Esophagus muscularis mucosa (tissue), 4 donors: ENCODE data around the gene TSPOAP1. TPM values are rescaled to one million over a fixed set of nuclear protein-coding genes. Genes with fewer than 3 reads are reported as not detected.

ENCODE experiments used
- DNase-seq: peaks from one replicate; pipeline ENCODE4 v3.0.0-alpha.2; 2017; ENCODE audit errors: extremely low spot score
- H3K27ac ChIP-seq, 4 donors: fragments of 200-600 bp; sonication (generic); replicated peaks in 1 of 4; 1 replicate in 3 of 4; 2 replicates in 1 of 4; pipeline ENCODE4 v1.5.1; 2016 to 2019; ENCODE audit warnings: mild to moderate bottlenecking in 1 of 4
- H3K27me3 ChIP-seq, 4 donors: fragments of 200-600 bp; sonication (generic); one replicate each; pipeline versions ENCODE4 v1.5.1 to v1.6.0; 2016 to 2019
- H3K36me3 ChIP-seq, 4 donors: fragments of 200-600 bp; sonication (generic); one replicate each; pipeline ENCODE4 v1.5.1; 2016 to 2019
- H3K4me1 ChIP-seq, 4 donors: fragments of 200-600 bp; sonication (generic); one replicate each; pipeline ENCODE4 v1.5.1; 2016 to 2019
- H3K4me3 ChIP-seq, 4 donors: fragments of 200-600 bp; sonication (generic); 1 replicate in 2 of 4; 2 replicates in 2 of 4; pipeline ENCODE4 v1.5.1; 2016 to 2019; ENCODE audit warnings: mild to moderate bottlenecking in 4 of 4, moderate library complexity in 1 of 4
- H3K9me3 ChIP-seq, 4 donors: fragments of 200-600 bp; sonication (generic); 1 replicate in 3 of 4; 2 replicates in 1 of 4; pipeline ENCODE4 v1.5.1; 2016 to 2019
- EP300 ChIP-seq: sonication (generic); formaldehyde crosslinking; IDR thresholded peaks from one replicate; pipeline ENCODE4 v1.6.1; 2017; ENCODE audit warnings: antibody characterized with exemption
- POLR2A ChIP-seq: fragments of 450-650 bp; IDR thresholded peaks from one replicate; pipeline ENCODE4 v1.6.1; 2017; ENCODE audit warnings: antibody characterized with exemption, moderate library complexity, mild to moderate bottlenecking, low read depth
- POLR2AphosphoS5 ChIP-seq, 2 donors: sonication (generic); formaldehyde crosslinking; IDR thresholded peaks; one replicate each; pipeline ENCODE4 v1.6.1; 2017; ENCODE audit warnings: antibody characterized with exemption in 2 of 2
- WGBS: methylation state at CpG from one replicate; pipeline ENCODE4 v1.1.5; 2018; 5-methylcytosine and 5-hydroxymethylcytosine counted together
- intact Hi-C: fragments of 100-400 bp; cut with DNase I; formaldehyde crosslinking; loops from one replicate; pipeline ENCODE4 v1.15.1; 2023
- total RNA-seq, 4 donors: library from RNA; depleted of rRNA; stranded (reverse); fragments of >200 nt; gene quantifications; one replicate each; pipeline versions ENCODE4 v1.1.0 to v1.2.1, GENCODE V29; 2016
- TF ChIP-seq, protein P1 (sequence below), 3 experiments: fragments of 200-600 bp in 2 of 3; fragments of 450-650 bp in 1 of 3; sonication (generic) in 2 of 3; IDR thresholded peaks; one replicate each; pipeline ENCODE4 v1.5.1; 2017 to 2019; ENCODE audit warnings: antibody characterized with exemption in 3 of 3, mild to moderate bottlenecking in 2 of 3, moderate library complexity in 1 of 3

The TSPOAP1 gene
- total RNA-seq, 4 donors from 2014 or later, result 10.0 to 19.0 (median 16.0) TPM

DNA sequence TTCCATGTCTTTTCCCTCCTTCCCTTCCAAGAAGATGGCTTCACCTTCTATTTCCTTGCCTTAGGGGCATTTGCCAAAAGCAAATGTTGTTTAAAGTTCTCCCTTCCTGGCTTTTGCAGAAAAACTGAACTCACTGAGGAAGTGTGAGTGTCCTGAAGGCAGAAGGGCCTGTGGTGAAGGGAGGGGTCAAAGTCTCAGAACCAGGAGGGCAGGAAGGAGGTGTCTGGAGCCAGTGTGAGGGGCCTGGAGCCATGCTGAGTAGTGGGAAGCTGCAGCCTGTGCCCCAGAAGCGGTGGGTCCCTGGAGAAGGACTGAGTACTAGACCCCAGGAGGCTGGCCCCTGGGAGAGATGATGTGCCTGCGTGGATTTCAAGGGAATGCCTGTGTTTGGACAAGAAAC is 47.2 kb upstream of the TSPOAP1 start:
- no peaks in the 10 kb centered on the region for H3K27me3 ChIP-seq
- H3K9me3 ChIP-seq, result no peaks in the 10 kb centered on the region
- H3K4me1 ChIP-seq, result no peaks in the 10 kb centered on the region
- TF ChIP-seq POLR2AphosphoS5 (IDR thresholded peaks at IDR 0.05) (no peak), POLR2A (no peak), EP300 (no peak)
- TF ChIP-seq, protein P1, sequence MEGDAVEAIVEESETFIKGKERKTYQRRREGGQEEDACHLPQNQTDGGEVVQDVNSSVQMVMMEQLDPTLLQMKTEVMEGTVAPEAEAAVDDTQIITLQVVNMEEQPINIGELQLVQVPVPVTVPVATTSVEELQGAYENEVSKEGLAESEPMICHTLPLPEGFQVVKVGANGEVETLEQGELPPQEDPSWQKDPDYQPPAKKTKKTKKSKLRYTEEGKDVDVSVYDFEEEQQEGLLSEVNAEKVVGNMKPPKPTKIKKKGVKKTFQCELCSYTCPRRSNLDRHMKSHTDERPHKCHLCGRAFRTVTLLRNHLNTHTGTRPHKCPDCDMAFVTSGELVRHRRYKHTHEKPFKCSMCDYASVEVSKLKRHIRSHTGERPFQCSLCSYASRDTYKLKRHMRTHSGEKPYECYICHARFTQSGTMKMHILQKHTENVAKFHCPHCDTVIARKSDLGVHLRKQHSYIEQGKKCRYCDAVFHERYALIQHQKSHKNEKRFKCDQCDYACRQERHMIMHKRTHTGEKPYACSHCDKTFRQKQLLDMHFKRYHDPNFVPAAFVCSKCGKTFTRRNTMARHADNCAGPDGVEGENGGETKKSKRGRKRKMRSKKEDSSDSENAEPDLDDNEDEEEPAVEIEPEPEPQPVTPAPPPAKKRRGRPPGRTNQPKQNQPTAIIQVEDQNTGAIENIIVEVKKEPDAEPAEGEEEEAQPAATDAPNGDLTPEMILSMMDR (IDR thresholded peaks at IDR 0.05), result no peak
- 67% methylated on average over 2 of the region's 2 CpGs for WGBS
- H3K27ac ChIP-seq, result no peak overlapping the region
- no peaks in the 10 kb centered on the region for H3K36me3 ChIP-seq
- DNase-seq, result no peak
- intact Hi-C loops, result no loop called here
- no peak overlapping the region for H3K4me3 ChIP-seq

DNA sequence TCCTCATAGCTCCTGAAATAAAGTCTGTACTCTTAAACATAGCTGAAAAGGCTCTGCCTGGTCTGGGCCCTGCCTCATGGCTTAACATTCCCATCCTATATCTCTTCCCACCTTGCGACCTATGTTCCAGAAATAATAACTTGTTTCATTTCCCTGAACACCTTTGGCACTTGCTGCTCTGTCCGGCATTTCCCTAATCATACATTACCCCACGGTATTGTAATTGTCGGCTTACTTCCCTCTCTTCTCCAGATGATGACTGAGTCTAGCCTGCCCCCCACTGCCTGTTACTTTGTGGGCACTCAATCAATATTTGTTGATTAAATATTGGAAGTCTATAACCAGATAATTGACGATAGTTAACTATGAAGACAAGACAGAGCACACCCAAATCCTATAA is 46.7 kb upstream of the TSPOAP1 start:
- H3K9me3 ChIP-seq, result no peaks in the 10 kb centered on the region
- intact Hi-C loops, result no loop called here
- H3K36me3 ChIP-seq, result no peaks in the 10 kb centered on the region
- WGBS, result 70% methylated on average over 5 of the region's 5 CpGs
- no peak overlapping the region for H3K27ac ChIP-seq
- no peak for DNase-seq
- no peaks in the 10 kb centered on the region for H3K4me1 ChIP-seq
- H3K27me3 ChIP-seq, result no peaks in the 10 kb centered on the region
- no peak overlapping the region for H3K4me3 ChIP-seq
- no peak for TF ChIP-seq POLR2A
- TF ChIP-seq, protein P1 (IDR thresholded peaks at IDR 0.05), result no peak
- TF ChIP-seq EP300, result no peak
- no peak for TF ChIP-seq POLR2AphosphoS5 (IDR thresholded peaks at IDR 0.05)

DNA sequence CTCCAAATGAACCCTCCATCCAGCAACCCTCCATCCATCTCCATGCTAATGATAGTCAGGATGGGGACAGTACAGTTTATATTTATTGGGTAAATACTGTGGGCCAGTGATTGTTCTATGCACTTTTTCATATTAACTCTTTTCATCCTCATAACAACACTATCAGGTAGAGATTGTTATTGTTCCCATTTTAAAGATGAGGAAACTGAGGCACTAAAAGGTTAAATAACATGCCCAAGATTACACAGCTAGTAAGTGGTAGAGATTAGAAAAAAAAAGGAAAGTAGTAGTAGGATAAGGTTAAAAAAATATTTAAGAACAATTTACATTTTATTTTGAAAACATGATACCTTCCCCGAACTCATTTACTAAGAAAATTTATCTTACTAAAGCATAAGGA is 45.3 kb upstream of the TSPOAP1 start:
- H3K4me3 ChIP-seq, result no peak overlapping the region
- H3K9me3 ChIP-seq, result no peaks in the 10 kb centered on the region
- no peaks in the 10 kb centered on the region for H3K27me3 ChIP-seq
- no peaks in the 10 kb centered on the region for H3K36me3 ChIP-seq
- WGBS, result 85% methylated on average over 1 of the region's 1 CpG
- H3K27ac ChIP-seq, result no peak overlapping the region
- intact Hi-C loops, result no loop called here
- no peaks in the 10 kb centered on the region for H3K4me1 ChIP-seq
- no peak for TF ChIP-seq EP300
- TF ChIP-seq POLR2AphosphoS5 (IDR thresholded peaks at IDR 0.05), result no peak
- TF ChIP-seq POLR2A, result no peak
- TF ChIP-seq, protein P1 (IDR thresholded peaks at IDR 0.05), result no peak
- no peak for DNase-seq

DNA sequence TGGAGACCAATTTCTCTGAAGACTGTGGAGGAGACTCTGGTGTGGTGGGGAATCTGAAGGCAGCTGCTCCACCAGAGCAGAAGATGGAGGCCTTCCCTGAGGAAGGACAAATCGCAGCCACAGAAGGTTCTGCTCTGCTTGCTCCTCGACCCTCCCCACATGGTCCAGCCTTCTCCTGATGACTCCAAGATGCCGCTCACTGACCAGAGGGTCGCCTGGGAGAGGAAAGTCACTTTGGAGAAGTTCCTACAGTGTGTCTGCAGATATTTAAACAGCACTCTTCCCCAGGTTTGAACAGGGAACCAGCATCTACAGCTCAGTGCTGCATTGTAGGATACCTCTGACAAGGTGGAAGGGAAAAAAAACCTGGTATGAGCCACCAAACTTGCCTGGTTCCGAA is 44.4 kb upstream of the TSPOAP1 start:
- no peaks in the 10 kb centered on the region for H3K27me3 ChIP-seq
- no peaks in the 10 kb centered on the region for H3K36me3 ChIP-seq
- H3K9me3 ChIP-seq, result no peaks in the 10 kb centered on the region
- no peak overlapping the region for H3K27ac ChIP-seq
- no peaks in the 10 kb centered on the region for H3K4me1 ChIP-seq
- DNase-seq, result no peak
- WGBS, result 89% methylated on average over 5 of the region's 5 CpGs
- TF ChIP-seq EP300, result no peak
- no peak for TF ChIP-seq POLR2A
- TF ChIP-seq POLR2AphosphoS5 (IDR thresholded peaks at IDR 0.05), result no peak
- TF ChIP-seq, protein P1 (IDR thresholded peaks at IDR 0.05), result no peak
- H3K4me3 ChIP-seq, result no peak overlapping the region
- intact Hi-C loops, result no loop called here

DNA sequence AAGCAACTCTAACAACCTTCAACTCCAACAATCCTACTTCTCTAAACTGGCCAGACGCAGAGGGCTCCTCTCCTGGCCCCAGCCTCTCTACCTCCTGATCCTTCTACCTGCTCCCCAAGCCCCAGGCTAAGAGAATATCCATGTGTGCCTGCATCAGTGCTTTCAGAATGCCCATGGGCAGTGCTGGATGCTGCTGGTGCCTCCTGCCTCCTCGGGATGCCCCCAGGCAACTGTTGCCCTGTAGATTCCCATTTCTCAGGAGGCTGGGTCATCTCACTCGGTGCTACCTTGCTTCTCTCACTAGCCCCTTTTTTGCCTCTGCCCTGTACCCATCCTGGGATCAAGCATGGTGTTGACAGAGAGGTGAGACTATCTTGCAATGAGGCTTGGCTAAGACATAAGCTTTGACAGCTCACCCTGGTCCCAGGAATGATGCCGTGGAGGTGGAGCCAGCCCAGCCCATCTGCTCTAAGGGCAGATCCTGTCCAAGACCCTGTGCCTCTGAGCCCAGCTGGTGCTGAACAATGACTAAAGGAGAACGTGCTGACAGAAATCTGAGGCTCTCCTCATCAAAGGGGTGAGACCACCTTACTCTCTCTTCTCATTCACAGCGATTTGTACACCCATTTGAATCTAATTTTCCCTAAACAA is 42.8 kb upstream of the TSPOAP1 start:
- H3K4me3 ChIP-seq, result no peak overlapping the region
- no peak overlapping the region for H3K27ac ChIP-seq
- intact Hi-C loops, result no loop called here
- 89% methylated on average over 5 of the region's 6 CpGs for WGBS
- no peak for DNase-seq
- no peaks in the 10 kb centered on the region for H3K36me3 ChIP-seq
- no peaks in the 10 kb centered on the region for H3K9me3 ChIP-seq
- no peaks in the 10 kb centered on the region for H3K27me3 ChIP-seq
- no peaks in the 10 kb centered on the region for H3K4me1 ChIP-seq
- TF ChIP-seq POLR2A (no peak), EP300 (no peak), POLR2AphosphoS5 (IDR thresholded peaks at IDR 0.05) (no peak)
- TF ChIP-seq, protein P1 (IDR thresholded peaks at IDR 0.05), result no peak
